ENCODE results near the gene DTX4. TPM values are rescaled to one million over a fixed set of nuclear protein-coding genes. Genes with fewer than 3 reads are reported as not detected.

The DTX4 gene
- polyA plus RNA-seq, 3 donors, result 5.2 to 41.4 (median 7.0) TPM

DNA sequence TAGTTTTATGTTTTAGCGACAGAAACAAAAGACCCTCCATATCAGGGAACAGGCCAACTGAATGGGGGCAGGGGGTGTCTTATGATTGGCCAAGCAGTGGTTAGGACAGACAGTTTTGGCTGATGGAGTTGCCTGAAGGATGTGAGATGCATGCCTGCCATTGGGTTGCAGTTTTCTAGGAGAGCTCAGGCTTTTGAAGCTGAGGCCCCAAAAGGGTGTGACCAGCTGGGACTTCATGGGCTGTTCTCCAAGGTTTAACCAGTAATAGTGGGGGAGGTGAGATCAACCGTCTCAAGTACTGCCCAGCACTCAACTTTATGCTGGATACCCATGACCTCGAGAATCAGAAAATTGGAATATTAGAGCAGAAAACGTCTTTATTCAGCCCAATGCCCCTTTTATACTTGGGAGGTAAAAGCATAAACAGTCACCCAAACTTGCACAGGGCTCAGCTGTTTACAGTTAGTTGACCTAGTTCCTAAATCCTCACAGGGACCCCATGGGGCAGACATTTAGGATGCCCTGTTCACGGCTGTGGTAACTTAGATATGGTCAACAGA is 13.5 kb downstream of the DTX4 start:
- no peak overlapping the region for H3K27ac ChIP-seq (ENCODE audit: low read depth, low read length)

GRCh38 chr11:59186130-59186594 is 14.2 kb downstream of the DTX4 start:
- WGBS, 3 donors, result 33 to 78% (median 78%) methylated on average over 5 of the region's 5 CpGs
- H3K27ac ChIP-seq (ENCODE audit: low read depth, low read length), result no peak overlapping the region

More for the DNA sequence above, 13.5 kb downstream of the DTX4 start:
- WGBS, 3 donors, result 62 to 67% (median 65%) methylated on average over 5 of the region's 5 CpGs

DNA sequence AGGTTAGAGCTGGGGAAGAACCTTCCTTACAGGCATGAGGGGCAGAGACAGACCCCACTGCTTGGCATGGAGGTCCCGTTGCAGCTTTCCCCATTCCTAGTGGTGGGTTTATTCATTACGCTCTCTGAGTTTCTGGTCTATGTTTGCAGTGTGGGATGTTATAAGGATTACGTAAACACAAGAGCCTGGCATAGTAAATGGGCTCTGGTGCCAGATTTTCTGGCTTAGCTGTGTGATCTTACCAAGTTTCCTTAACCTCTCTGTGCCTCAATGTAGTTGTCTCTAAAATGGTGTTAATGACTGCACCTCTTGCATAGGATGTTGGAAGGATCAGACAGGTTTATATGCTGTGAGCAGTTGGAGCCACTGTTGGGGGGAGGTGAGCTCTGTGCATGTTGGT is 15.1 kb downstream of the DTX4 start:
- WGBS, 3 donors, result 73 to 85% (median 78%) methylated on average over 3 of the region's 3 CpGs
- no peak overlapping the region for H3K27ac ChIP-seq (ENCODE audit: low read depth, low read length)

DNA sequence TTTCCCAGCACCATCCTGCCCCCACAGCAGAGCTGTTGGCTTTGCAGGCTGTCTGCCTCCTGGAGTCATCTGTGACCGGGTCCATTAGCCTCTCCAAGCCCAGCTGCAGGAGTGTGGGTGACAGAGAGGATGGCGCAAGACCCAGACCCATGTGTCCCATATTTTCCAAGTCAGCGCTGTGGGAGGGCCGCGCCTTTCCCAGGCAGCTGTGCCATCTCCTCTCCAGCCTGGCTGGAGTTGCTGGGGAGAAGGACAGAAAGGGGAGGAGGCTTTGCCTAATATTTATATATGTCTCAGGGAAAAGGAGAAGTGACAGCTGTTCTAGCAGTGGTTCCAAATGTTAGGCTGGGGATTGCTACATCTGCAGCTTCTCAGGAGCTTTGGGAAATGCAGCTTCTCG is 15.7 kb downstream of the DTX4 start:
- H3K27ac ChIP-seq (ENCODE audit: low read depth, low read length), result no peak overlapping the region
- 56 to 73% (median 58%) methylated on average over 6 of the region's 6 CpGs for WGBS, 3 donors

DNA sequence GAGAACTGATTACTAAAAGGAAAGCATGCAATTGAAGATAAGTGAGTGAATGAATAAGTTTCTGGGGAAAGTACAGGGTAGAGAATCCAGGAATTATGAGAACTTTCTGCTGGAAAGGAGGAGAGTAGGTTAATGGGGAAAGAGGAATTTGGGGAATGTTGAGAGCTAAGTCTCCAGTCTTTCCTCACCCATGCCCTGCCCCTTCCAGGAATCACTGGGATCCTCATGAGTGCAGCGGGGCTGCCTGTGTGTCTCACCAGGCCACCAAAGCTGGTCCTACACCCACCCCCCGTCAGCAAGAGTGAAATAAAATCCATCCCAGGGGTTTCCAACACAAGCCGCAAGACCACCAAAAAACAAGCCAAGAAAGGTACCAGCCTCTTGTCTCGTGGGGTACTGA is 17.0 kb downstream of the DTX4 start:
- 81 to 86% (median 83%) methylated on average over 4 of the region's 4 CpGs for WGBS, 3 donors
- H3K27ac ChIP-seq (ENCODE audit: low read depth, low read length), result no peak overlapping the region

DNA sequence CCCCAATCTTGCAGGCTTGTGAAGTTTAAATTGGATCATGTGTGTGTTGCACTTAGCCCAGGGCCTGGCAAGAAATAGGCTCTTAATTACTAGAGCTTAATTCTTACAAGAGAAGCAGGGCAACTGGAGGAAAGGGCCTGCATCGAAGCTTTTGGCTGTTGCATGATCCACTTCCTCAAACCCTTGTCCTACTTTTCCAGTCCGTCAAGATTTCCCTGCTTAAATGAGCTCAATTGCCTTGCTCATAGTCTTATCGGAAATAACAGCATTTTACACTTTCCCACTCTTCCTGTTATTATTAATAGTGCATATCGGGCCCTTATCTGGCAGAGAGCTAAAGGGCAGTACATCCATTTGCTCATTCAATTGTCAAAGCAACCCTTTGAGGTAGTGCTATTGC is 18.1 kb downstream of the DTX4 start:
- 31 to 61% (median 33%) methylated on average over 4 of the region's 4 CpGs for WGBS, 3 donors
- no peak overlapping the region for H3K27ac ChIP-seq (ENCODE audit: low read depth, low read length)

DNA sequence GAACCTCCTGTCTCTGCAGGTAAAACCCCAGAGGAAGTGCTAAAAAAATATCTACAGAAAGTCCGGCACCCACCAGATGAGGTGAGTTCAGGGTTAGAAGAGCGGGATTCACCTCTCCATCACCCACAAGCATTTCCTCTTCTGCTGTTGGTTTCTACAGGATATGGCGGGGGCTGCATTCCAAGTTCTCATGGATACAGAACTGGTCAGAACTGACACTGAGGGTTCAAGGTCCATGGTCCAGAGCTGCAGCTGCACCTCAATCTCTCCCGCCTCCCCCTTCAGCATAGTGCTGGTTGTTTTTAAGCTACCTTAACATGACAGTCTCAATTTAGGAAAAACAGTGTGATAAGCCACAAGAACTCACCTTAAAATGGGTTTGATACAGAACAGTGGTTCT is 19.2 kb downstream of the DTX4 start:
- WGBS, 3 donors, result 66 to 92% (median 76%) methylated on average over 4 of the region's 4 CpGs
- H3K27ac ChIP-seq (ENCODE audit: low read depth, low read length), result no peak overlapping the region

GRCh38 chr11:59191890-59192289 is 20.0 kb downstream of the DTX4 start:
- no peak overlapping the region for H3K27ac ChIP-seq (ENCODE audit: low read depth, low read length)
- 86 to 90% (median 89%) methylated on average over 8 of the region's 8 CpGs for WGBS, 3 donors

DNA sequence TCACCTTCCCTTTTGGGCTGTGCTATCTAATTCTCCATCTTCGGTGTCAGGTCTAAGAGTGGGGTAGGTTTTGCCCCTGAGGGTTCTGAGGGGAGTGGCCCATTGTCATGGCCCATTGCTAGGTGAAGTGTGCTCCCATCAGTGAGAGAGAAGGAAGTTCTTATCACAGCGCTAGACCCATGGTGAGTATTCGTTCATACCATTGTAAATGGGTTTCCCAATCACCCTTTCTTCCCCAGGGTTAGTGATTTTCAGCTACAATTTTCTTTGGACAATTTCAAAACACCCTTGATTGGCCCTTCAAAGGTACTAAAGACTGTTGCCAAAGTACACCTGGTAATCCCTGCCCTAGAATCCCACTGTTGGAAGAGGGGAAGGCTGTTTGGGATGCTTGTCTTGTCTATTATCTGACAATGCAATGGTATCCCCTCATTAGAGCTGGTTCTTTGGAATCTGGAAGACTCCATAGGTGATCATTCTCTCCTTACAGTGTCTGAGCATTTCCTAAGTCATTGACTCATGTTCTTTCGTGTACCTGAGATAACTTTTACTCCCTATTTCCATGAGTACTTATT is 20.6 kb downstream of the DTX4 start:
- 85 to 88% (median 86%) methylated on average over 4 of the region's 4 CpGs for whole genome bisulfite sequencing, 3 donors
- H3K27ac ChIP-seq (ENCODE audit: low read depth, low read length), result no peak overlapping the region

GRCh38 chr11:59193587-59194130 is 21.7 kb downstream of the DTX4 start:
- WGBS, 3 donors, result 91 to 92% (median 91%) methylated on average over 10 of the region's 10 CpGs
- H3K27ac ChIP-seq (ENCODE audit: low read depth, low read length), result no peak overlapping the region

DNA sequence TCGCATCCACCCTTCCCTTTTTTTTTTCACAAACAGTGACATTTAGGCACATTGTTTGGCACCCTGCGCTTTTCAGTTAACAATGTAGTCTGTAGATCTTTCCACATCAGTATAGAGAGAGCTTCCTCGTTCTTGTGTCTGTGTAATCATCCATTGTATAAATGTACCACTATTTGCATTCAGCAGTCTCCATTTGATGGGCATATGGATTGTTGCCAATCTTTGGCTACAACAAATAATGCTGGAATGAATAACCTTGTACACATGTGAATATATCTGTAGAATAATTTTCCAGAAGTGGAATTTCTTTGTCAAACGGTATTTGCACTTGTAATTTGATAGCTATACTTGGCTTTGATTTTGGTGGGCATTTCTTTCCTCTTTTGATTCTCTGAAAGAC is 23.7 kb downstream of the DTX4 start:
- H3K27ac ChIP-seq (ENCODE audit: low read depth, low read length), result no peak overlapping the region
- WGBS, 3 donors, result 58 to 75% (median 70%) methylated on average over 4 of the region's 4 CpGs

GRCh38 chr11:59196777-59197176 is 24.8 kb downstream of the DTX4 start:
- H3K27ac ChIP-seq (ENCODE audit: low read depth, low read length), result no peak overlapping the region
- WGBS, 3 donors, result 74 to 85% (median 80%) methylated on average over 2 of the region's 2 CpGs

DNA sequence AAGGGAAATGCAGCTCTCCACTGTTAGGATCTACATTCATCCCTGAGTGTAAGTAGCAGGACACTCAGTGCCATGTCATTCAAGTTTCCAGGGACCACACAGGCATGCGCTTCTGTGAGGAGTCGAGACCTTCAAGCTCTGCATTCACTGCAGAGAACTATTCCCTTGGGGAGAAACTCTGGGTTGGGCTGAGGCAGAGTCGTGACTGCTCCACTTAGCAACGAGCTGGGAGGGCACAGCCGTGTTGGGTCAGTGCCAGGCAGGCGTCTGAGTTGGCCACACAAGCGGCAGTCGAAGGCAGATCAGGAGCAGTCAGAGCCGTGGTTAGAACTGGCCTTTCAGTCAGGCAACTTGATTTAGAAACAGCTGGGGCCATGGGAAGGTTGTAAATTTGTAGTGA is 26.1 kb downstream of the DTX4 start:
- no peak overlapping the region for H3K27ac ChIP-seq (ENCODE audit: low read depth, low read length)
- 17 to 25% (median 20%) methylated on average over 9 of the region's 9 CpGs for WGBS, 3 donors

- 88 to 92% (median 89%) methylated on average over 2 of the region's 2 CpGs for WGBS, 3 donors
- H3K27ac ChIP-seq (ENCODE audit: low read depth, low read length), result no peak overlapping the region
Measured at GRCh38 chr11:59198726-59199125, 26.8 kb downstream of the DTX4 start.

DNA sequence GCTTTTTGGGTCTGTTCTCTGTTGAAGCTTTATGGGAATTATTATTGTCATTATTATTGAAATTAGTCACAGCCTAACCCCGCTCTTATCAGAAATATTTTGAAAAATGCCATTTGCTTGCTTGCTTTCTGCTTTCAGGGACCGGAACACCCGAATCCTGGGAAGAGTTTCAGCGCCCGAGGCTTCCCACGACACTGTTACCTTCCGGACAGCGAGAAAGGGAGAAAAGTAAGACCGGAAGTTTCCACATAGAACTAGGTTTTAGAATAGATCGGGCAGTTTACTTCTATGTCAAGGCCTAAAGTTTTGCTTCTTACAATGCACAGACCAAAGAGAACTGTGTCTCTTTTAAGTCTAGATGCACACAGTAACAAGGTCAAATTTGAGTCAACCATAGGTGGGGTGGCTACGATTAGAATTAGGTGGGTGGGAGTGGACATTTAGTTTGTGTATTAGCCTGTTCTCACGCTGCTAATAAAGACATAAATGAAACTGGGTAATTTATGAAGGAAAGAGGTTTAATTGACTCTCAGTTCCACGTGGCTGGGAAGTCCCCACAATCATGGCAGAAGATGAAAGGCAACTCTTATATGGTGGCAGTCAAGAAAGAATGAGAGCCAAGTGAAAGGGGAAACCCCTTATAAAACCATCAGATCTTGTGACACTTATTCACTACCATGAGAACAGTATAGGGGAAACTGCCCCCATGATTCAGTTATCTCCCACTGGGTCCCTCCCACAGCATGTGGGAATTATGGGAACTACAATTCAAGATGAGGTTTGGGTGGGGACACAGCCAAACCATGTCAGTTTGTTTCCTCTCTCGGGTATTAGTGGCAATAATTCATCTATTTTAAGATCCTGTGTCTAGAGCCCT is 27.9 kb downstream of the DTX4 start:
- H3K27ac ChIP-seq (ENCODE audit: low read depth, low read length), result no peak overlapping the region
- 71 to 85% (median 73%) methylated on average over 14 of the region's 14 CpGs for WGBS, 3 donors

GRCh38 chr11:59200423-59200746 is 28.5 kb downstream of the DTX4 start:
- 28 to 71% (median 34%) methylated on average over 4 of the region's 4 CpGs for WGBS, 3 donors
- no peak overlapping the region for H3K27ac ChIP-seq (ENCODE audit: low read depth, low read length)

- 85 to 92% (median 90%) methylated on average over 3 of the region's 3 CpGs for WGBS, 3 donors
Measured at GRCh38 chr11:59201353-59201752, 29.4 kb downstream of the DTX4 start.

DNA sequence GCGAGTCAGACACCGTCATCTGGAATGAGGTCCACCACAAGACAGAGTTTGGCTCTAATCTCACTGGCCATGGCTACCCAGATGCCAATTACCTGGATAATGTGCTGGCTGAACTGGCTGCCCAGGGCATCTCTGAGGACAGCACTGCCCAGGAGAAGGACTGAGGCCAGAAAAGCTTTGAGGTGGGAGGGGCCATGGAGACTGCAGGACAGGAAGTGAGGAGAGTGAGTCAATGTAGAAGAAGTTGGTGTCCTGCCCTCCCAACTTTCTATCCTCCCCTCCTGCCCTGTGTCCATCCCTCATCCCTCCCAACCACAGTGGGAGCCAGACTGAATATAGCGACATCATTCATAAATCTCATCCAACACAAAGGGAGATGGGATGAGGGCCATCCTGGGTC is 32.8 kb downstream of the DTX4 start:
- H3K27ac ChIP-seq (ENCODE audit: low read depth, low read length), result no peak overlapping the region
- 93 to 95% (median 93%) methylated on average over 3 of the region's 3 CpGs for WGBS, 3 donors

More at GRCh38 chr11:59201353-59201752, 29.4 kb downstream of the DTX4 start:
- H3K27ac ChIP-seq (ENCODE audit: low read depth, low read length), result no peak overlapping the region

GRCh38 chr11:59205648-59206047 is 33.7 kb downstream of the DTX4 start:
- WGBS, 3 donors, result 87 to 91% (median 88%) methylated on average over 7 of the region's 7 CpGs
- no peak overlapping the region for H3K27ac ChIP-seq (ENCODE audit: low read depth, low read length)
